ENCODE measurements around the gene ASB2. TPM values are rescaled to one million over a fixed set of nuclear protein-coding genes. Genes with fewer than 3 reads are reported as not detected.

ASB2 gene
- total and polyA plus RNA-seq, 2 of the 13 experiments (the other 11 are each of a cell fraction or from before 2014, with no cell fraction given), result 0.82 to 4.1 TPM

DNA sequence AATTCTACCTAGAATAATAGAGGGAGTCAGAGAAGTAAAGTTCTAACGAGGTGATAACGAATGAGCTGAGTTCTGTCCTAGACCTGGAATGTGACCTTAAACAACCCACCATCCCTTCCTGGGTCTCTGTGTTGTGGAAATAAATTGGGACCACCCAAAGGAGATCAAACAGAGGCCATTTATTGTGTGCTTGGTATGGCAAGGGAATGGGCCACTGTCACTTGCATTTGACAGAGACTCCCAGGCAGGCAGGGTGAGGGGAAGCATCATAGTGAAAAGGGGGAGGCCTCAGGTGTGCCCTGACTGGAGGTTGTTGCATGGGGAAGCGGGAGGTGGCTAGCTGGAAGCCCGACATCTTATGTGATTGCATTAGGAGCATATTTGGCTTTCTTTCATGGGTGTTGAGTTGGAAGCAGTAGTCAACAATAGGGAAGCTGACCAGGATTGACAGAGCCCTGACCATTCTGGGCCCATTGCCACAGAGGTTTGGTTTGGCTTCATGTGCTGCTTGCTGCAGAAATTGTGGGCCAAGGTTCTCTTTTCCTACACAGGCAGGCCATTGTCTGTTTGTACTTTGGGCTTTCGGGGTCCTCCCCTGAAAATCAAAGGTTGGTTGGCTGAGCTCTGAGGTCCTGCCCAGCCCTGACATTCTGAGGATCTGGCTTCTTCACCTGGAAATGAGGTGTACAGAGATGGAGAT is 66.8 kb downstream of the ASB2 start (continued):
- TF ChIP-seq CENPT (CRISPR knock-in tag; IDR thresholded peaks at IDR 0.05; ENCODE audit: low read depth), result no peak
- peak; percentile 45 for TF ChIP-seq HDAC2 (CRISPR knock-in tag; IDR thresholded peaks at IDR 0.05)
- TF ChIP-seq HNF4G (IDR thresholded peaks at IDR 0.05; ENCODE audit: borderline replicate concordance, low read depth, low read length), result peak; percentile 92
- TF ChIP-seq HNF4G (CRISPR knock-in tag; IDR thresholded peaks at IDR 0.05; ENCODE audit: borderline replicate concordance, low read depth), result peak; percentile 52; the same call in 1 of the 2 replicates
- TF ChIP-seq NCOA2 (CRISPR knock-in tag; IDR thresholded peaks at IDR 0.05), result peak; percentile 57; the same call in 1 of the 2 replicates
- TF ChIP-seq CEBPG (CRISPR knock-in tag; IDR thresholded peaks at IDR 0.05), result peak; percentile 69
- TF ChIP-seq, protein P1, sequence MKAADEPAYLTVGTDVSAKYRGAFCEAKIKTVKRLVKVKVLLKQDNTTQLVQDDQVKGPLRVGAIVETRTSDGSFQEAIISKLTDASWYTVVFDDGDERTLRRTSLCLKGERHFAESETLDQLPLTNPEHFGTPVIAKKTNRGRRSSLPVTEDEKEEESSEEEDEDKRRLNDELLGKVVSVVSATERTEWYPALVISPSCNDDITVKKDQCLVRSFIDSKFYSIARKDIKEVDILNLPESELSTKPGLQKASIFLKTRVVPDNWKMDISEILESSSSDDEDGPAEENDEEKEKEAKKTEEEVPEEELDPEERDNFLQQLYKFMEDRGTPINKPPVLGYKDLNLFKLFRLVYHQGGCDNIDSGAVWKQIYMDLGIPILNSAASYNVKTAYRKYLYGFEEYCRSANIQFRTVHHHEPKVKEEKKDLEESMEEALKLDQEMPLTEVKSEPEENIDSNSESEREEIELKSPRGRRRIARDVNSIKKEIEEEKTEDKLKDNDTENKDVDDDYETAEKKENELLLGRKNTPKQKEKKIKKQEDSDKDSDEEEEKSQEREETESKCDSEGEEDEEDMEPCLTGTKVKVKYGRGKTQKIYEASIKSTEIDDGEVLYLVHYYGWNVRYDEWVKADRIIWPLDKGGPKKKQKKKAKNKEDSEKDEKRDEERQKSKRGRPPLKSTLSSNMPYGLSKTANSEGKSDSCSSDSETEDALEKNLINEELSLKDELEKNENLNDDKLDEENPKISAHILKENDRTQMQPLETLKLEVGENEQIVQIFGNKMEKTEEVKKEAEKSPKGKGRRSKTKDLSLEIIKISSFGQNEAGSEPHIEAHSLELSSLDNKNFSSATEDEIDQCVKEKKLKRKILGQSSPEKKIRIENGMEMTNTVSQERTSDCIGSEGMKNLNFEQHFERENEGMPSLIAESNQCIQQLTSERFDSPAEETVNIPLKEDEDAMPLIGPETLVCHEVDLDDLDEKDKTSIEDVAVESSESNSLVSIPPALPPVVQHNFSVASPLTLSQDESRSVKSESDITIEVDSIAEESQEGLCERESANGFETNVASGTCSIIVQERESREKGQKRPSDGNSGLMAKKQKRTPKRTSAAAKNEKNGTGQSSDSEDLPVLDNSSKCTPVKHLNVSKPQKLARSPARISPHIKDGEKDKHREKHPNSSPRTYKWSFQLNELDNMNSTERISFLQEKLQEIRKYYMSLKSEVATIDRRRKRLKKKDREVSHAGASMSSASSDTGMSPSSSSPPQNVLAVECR (CRISPR knock-in tag; IDR thresholded peaks at IDR 0.05; ENCODE audit: borderline replicate concordance), result peak; percentile 19; the same call in 1 of the 2 replicates
- TF ChIP-seq, protein P2, sequence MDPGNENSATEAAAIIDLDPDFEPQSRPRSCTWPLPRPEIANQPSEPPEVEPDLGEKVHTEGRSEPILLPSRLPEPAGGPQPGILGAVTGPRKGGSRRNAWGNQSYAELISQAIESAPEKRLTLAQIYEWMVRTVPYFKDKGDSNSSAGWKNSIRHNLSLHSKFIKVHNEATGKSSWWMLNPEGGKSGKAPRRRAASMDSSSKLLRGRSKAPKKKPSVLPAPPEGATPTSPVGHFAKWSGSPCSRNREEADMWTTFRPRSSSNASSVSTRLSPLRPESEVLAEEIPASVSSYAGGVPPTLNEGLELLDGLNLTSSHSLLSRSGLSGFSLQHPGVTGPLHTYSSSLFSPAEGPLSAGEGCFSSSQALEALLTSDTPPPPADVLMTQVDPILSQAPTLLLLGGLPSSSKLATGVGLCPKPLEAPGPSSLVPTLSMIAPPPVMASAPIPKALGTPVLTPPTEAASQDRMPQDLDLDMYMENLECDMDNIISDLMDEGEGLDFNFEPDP (CRISPR knock-in tag; conservative IDR thresholded peaks at IDR 0.05), result 0 out of 2 replicates have a peak, but pooled peaks have one; percentile 58
- no peak for TF ChIP-seq FOXP1 (IDR thresholded peaks at IDR 0.05)
- TF ChIP-seq FOXP1 (CRISPR knock-in tag; IDR thresholded peaks at IDR 0.05), result 0 out of 2 replicates have a peak, but pooled peaks have one; percentile 11
- peak; percentile 33; the same call in 1 of the 2 replicates for TF ChIP-seq NFYB (CRISPR knock-in tag; IDR thresholded peaks at IDR 0.05)
